ENCODE data around the gene DNAH1.
A peak's percentile ranks its signal among the peaks of the same experiment; 100 is the strongest.

Gene DNAH1

DNA sequence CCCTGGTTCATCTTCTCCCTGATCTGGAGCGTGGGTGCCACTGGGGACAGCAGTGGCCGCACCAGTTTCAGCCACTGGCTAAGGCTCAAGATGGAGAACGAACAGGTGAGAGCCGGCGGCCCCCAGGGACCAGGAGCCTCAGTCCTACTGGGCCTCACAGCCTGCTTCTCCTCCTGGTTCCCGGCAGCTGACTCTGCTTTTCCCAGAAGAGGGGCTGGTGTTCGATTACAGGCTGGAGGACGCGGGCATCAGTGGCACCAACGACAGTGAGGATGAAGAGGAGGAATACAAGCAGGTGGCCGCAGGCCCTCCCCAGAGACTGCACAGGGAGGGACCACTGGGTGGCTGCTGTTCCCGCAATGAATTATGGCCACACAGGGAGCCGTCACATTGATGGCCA is 54.4 kb downstream of the DNAH1 start:
- DNase-seq (ENCODE audit: low spot score in 2 of 2), result no peak
- ATAC-seq, result no peak
- no peaks in the 10 kb centered on the region for H3K36me3 Mint-ChIP-seq
- no peak overlapping the region for H3K27ac Mint-ChIP-seq
- H3K4me1 Mint-ChIP-seq, result peaks cover 13% of the 10 kb centered on the region
- no peak overlapping the region for H3K4me3 Mint-ChIP-seq
- no peaks in the 10 kb centered on the region for H3K9me3 Mint-ChIP-seq

DNA sequence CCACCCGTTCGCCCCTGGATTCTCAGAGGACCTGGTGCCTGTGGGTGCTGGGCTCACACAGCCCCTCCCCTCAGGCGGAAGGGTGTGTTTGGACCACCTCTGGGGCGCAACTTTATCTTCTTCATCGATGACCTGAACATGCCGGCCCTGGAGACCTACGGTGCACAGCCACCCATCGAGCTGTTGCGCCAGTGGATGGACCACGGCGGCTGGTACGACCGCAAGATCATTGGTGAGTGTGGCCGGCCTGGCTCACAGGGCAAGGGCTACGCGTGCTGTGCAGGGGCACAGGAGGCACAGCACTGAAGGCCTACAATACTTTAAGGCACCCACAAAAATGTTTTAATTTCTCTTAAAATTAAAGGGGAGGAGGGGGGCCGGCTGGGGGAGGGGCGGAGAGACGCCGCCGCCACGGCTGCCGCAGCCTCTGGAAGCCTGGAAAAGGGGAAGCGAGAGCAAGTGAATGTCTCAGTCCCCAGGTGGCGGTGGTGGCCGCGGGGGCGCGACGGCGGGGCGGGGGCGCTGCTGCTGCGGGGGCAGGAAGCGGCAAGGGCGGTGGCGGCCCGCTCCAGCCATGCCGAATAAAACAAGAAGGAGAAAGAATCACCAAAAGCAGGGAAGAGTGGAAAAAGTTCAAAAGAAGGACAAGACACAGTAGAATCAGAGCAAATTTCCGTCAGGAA is 56.8 kb downstream of the DNAH1 start:
- Mint-ChIP-seq H3K4me3 (no peak overlapping the region), H3K36me3 (no peaks in the 10 kb centered on the region)

GRCh38 chr3:52373676-52374075 is 57.6 kb downstream of the DNAH1 start:
- no peak for DNase-seq (ENCODE audit: low spot score in 2 of 2)
- H3K36me3 Mint-ChIP-seq, result no peaks in the 10 kb centered on the region
- no peaks in the 10 kb centered on the region for H3K9me3 Mint-ChIP-seq
- no peak for ATAC-seq
- H3K4me1 Mint-ChIP-seq, result peaks cover 14% of the 10 kb centered on the region
- no peak overlapping the region for H3K4me3 Mint-ChIP-seq
- no peak overlapping the region for H3K27ac Mint-ChIP-seq

More for the DNA sequence above, 56.8 kb downstream of the DNAH1 start:
- H3K4me1 Mint-ChIP-seq, result peaks cover 13% of the 10 kb centered on the region
- no peak for DNase-seq (ENCODE audit: low spot score in 2 of 2)
- H3K27ac Mint-ChIP-seq, result peak overlapping the region; percentile 40
- H3K9me3 Mint-ChIP-seq, result no peaks in the 10 kb centered on the region
- ATAC-seq, result no peak

- H3K36me3 Mint-ChIP-seq, result no peaks in the 10 kb centered on the region
Measured at GRCh38 chr3:52374173-52374572, 58.1 kb downstream of the DNAH1 start.

GRCh38 chr3:52379610-52380009 is 63.5 kb downstream of the DNAH1 start:
- Mint-ChIP-seq H3K36me3 (no peaks in the 10 kb centered on the region), H3K27ac (peak overlapping the region; percentile 78), H3K4me1 (peaks cover 9% of the 10 kb centered on the region), H3K9me3 (no peaks in the 10 kb centered on the region), H3K4me3 (no peak overlapping the region)
- ATAC-seq (no peak), DNase-seq (ENCODE audit: low spot score in 2 of 2) (no peak)

More at GRCh38 chr3:52374173-52374572, 58.1 kb downstream of the DNAH1 start:
- H3K27ac Mint-ChIP-seq, result no peak overlapping the region
- H3K4me3 Mint-ChIP-seq, result no peak overlapping the region
- H3K4me1 Mint-ChIP-seq, result peaks cover 19% of the 10 kb centered on the region
- ATAC-seq, result no peak
- H3K9me3 Mint-ChIP-seq, result no peaks in the 10 kb centered on the region
- DNase-seq (ENCODE audit: low spot score in 2 of 2), result no peak

GRCh38 chr3:52380023-52380422 is 63.9 kb downstream of the DNAH1 start:
- H3K4me1 Mint-ChIP-seq, result peaks cover 9% of the 10 kb centered on the region
- DNase-seq (ENCODE audit: low spot score in 2 of 2), result no peak
- no peak overlapping the region for H3K4me3 Mint-ChIP-seq
- H3K36me3 Mint-ChIP-seq, result no peaks in the 10 kb centered on the region
- H3K27ac Mint-ChIP-seq, result peak overlapping the region; percentile 78
- no peaks in the 10 kb centered on the region for H3K9me3 Mint-ChIP-seq
- no peak for ATAC-seq

GRCh38 chr3:52381623-52382022 is 65.5 kb downstream of the DNAH1 start:
- H3K36me3 Mint-ChIP-seq, result no peaks in the 10 kb centered on the region

GRCh38 chr3:52383446-52383845 is 67.3 kb downstream of the DNAH1 start:
- H3K4me1 Mint-ChIP-seq, result peaks cover 9% of the 10 kb centered on the region
- no peaks in the 10 kb centered on the region for H3K9me3 Mint-ChIP-seq
- no peak overlapping the region for H3K27ac Mint-ChIP-seq

More at GRCh38 chr3:52381623-52382022, 65.5 kb downstream of the DNAH1 start:
- no peaks in the 10 kb centered on the region for H3K9me3 Mint-ChIP-seq
- peaks cover 9% of the 10 kb centered on the region for H3K4me1 Mint-ChIP-seq
- H3K27ac Mint-ChIP-seq, result peak overlapping the region; percentile 26
- DNase-seq (ENCODE audit: low spot score in 2 of 2), result no peak
- no peak overlapping the region for H3K4me3 Mint-ChIP-seq
- no peak for ATAC-seq

DNA sequence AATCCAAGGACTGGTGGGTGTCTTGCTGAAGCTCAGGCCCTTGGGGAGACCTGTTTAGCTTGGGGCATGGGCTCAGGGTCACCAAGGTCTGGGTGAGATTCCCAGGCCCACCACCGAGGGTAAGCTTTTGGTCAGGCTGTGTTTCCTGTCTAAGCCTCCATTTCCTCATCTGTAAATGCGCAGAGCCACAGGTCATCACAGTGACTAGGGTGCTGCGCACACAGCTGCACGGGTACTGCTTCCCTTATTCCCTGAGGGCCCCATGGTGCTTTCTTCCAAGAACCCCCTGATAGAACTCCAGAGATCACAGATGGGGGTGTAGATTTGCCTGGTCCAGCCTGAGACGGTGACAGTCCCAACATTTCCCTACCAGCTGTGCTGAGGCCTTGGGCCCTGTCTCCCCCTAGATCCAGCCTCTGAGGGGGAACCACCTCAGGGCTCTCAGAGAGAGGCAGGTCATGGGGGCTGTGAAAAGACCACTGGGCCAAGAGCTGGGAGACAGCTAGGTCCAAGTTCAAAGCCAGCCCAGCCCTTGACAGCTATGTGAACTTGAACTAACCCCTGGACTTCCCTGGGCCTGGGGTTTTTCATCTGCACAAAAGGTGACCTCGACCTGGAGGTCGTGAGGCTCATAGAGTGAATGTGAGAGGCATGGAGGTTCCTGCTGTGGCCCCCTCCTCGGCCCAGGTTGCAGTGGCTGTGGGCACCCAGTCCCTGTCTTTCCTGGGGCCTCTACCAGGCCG is 68.1 kb downstream of the DNAH1 start:
- no peaks in the 10 kb centered on the region for H3K36me3 Mint-ChIP-seq
- H3K9me3 Mint-ChIP-seq, result no peaks in the 10 kb centered on the region
- ATAC-seq (no peak), DNase-seq (ENCODE audit: low spot score in 2 of 2) (no peak)
- H3K4me1 Mint-ChIP-seq, result peaks cover 3% of the 10 kb centered on the region
- no peak overlapping the region for H3K27ac Mint-ChIP-seq
- H3K4me3 Mint-ChIP-seq, result no peak overlapping the region

More at GRCh38 chr3:52383446-52383845, 67.3 kb downstream of the DNAH1 start:
- no peak for ATAC-seq
- DNase-seq (ENCODE audit: low spot score in 2 of 2), result no peak
- Mint-ChIP-seq H3K4me3 (no peak overlapping the region), H3K36me3 (no peaks in the 10 kb centered on the region)

- no peak for ATAC-seq
- Mint-ChIP-seq H3K4me3 (no peak overlapping the region), H3K27ac (peak overlapping the region; percentile 45), H3K4me1 (no peaks in the 10 kb centered on the region), H3K36me3 (no peaks in the 10 kb centered on the region), H3K9me3 (no peaks in the 10 kb centered on the region)
- DNase-seq (ENCODE audit: low spot score in 2 of 2), result no peak
Measured at GRCh38 chr3:52385157-52385556, 69.0 kb downstream of the DNAH1 start.

DNA sequence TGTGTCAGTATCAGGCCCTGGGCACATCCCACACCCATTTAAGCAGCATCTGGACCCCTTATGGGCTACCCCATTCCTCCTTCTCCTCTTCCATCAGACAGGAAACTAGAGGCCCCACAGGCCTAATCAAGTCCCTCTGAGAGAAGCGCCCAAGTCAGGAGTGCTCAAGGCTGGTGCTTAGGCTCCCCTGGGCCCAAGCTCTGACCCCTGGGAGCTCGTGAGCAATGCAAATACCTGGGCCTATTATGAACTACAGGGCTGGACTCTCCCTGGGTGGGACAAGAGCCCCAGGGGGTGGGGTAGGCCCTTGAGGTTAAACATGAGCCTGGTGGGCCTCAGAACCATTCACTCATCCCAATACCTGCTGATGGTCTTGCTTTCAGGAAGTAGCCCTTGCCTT is 71.4 kb downstream of the DNAH1 start:
- peak overlapping the region; percentile 37 for H3K27ac Mint-ChIP-seq
- no peaks in the 10 kb centered on the region for H3K4me1 Mint-ChIP-seq
- H3K9me3 Mint-ChIP-seq, result no peaks in the 10 kb centered on the region
- DNase-seq (ENCODE audit: low spot score in 2 of 2) (no peak), ATAC-seq (no peak)
- H3K36me3 Mint-ChIP-seq, result peaks cover 11% of the 10 kb centered on the region
- H3K4me3 Mint-ChIP-seq, result no peak overlapping the region

DNA sequence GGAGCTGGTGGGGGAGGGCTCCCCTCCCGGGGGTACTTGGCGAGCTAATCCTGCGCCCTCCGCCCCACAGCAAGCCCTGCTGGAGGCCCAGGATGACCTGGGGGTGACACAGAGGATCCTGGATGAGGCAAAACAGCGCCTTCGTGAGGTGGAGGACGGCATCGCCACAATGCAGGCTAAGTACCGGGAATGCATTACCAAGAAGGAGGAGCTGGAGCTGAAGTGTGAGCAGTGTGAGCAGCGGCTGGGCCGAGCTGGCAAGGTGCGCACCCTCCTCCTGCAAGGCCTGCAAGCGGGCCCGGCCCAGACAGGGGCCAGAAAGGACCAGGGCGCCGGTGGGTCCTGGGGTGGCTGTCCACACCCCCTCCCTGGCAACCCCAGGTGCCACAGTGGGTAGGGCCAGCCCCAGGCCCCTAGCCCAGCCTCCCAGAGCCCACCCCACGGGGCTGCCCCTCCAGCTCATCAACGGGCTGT is 72.3 kb downstream of the DNAH1 start:
- DNase-seq (ENCODE audit: low spot score in 2 of 2) (no peak), ATAC-seq (no peak)
- no peak overlapping the region for H3K4me3 Mint-ChIP-seq
- H3K4me1 Mint-ChIP-seq, result no peaks in the 10 kb centered on the region
- no peak overlapping the region for H3K27ac Mint-ChIP-seq
- peaks cover 15% of the 10 kb centered on the region for H3K36me3 Mint-ChIP-seq
- H3K9me3 Mint-ChIP-seq, result no peaks in the 10 kb centered on the region

DNA sequence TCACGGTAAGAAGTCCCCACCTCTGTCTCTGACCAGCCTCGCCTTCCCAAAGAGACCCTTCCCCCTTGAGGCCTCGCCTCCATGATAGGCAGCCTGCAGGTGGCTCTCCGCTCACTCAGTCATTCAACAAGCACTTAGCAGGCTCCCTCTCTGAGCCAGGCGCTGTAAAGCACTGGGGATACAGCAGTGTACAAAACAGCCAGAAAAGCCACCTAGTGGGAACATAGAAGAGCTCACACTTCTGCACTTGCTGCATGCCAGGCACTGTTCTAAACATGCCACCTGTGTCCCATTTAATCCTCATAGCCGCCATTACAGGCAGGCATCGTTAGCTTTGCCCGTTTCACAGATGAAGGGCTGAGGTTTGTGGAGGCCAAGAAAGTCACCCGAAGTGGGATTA is 72.8 kb downstream of the DNAH1 start:
- peaks cover 18% of the 10 kb centered on the region for H3K36me3 Mint-ChIP-seq

GRCh38 chr3:52391096-52391495 is 75.0 kb downstream of the DNAH1 start:
- Mint-ChIP-seq H3K36me3 (peaks cover 24% of the 10 kb centered on the region), H3K4me1 (no peaks in the 10 kb centered on the region), H3K27ac (peak overlapping the region; percentile 78), H3K4me3 (no peak overlapping the region), H3K9me3 (no peaks in the 10 kb centered on the region)
- DNase-seq (ENCODE audit: low spot score in 2 of 2), result no peak
- no peak for ATAC-seq

More for the DNA sequence above, 72.8 kb downstream of the DNAH1 start:
- DNase-seq (ENCODE audit: low spot score in 2 of 2) (no peak), ATAC-seq (no peak)
- Mint-ChIP-seq H3K9me3 (no peaks in the 10 kb centered on the region), H3K27ac (no peak overlapping the region), H3K4me1 (no peaks in the 10 kb centered on the region), H3K4me3 (no peak overlapping the region)

- no peak overlapping the region for H3K4me3 Mint-ChIP-seq
- no peaks in the 10 kb centered on the region for H3K4me1 Mint-ChIP-seq
- H3K27ac Mint-ChIP-seq, result peak overlapping the region; percentile 78
- H3K9me3 Mint-ChIP-seq, result no peaks in the 10 kb centered on the region
- DNase-seq (ENCODE audit: low spot score in 2 of 2) (no peak), ATAC-seq (no peak)
- peaks cover 24% of the 10 kb centered on the region for H3K36me3 Mint-ChIP-seq
Measured at GRCh38 chr3:52392216-52392930, 76.3 kb downstream of the DNAH1 start.
